EH (cell line): ENCODE results near the gene STAT5B.
"Not testable (repeated sequence)": the region's sequence is repeated elsewhere in the genome, so short reads cannot be mapped to it uniquely, and the experiment has no call there.

Experiments used
- DNase-seq: peaks from one replicate; pipeline ENCODE4 v3.0.0-alpha.2; 2015; ENCODE audit warnings: low read depth

STAT5B gene

GRCh38 chr17:42266918-42267766 lies 9.0 kb downstream of the STAT5B start:
- DNase-seq: peak; percentile 90

DNA sequence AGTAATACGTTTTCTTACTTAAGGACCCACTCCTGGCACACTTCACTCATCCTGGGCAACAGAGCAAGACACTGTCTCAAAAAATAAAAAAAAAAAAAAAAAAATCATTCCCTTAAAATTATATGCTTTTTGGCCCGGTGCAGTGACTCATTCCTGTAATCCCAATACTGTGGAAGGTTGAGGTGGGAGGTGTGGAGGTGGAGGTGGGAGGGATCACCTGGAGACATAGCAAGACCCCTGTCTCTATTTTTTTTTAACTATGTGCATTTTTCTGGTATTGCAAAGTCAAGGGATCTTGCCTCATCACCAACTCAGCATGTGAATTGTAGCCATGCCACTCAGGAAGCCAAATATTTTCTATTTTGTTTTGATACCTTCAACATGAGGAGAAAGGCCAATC lies 9.7 kb downstream of the STAT5B start:
- no peak for DNase-seq

- DNase-seq: not testable (repeated sequence)
Observed at GRCh38 chr17:42264366-42264765, 11.8 kb downstream of the STAT5B start.

DNA sequence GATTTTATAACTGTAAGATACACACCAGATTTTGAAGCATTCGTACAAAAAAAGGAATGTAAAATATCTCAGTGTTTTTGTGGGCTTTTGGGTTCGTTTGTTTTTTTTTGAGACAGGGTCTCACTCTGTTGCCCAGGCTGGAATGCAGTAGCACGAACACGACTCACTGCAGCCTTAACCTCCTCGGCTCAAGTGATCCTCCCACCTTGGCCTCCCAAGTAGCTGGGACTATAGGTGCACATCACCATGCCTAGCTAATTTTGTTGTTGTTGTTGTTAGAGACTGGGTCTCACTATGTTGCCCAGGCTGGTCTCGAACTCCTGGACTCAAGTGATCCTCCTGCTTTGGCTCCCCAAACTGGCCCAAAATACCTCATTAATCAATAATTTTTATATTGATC lies 15.9 kb downstream of the STAT5B start:
- DNase-seq: no peak

DNA sequence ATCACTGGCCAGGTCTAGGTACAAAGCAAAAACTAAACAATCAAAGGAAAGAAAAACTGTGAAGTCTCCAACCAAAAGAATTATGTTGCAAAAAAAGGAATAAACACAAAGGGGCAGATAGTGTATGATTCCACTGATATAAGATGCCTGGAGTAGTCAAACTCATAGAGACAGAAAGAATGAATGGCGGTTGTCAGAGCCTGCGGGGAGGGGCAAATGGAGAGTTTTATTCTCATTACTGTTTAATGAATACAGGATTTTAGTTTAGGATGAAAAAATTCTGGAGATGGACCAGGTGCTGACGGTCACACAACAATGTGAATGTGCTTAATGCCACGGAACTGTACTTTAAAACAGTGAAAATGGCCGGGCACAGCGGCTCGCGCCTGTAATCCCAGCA lies 20.7 kb downstream of the STAT5B start:
- no peak for DNase-seq

- no peak for DNase-seq
Observed at GRCh38 chr17:42253578-42253977, 22.6 kb downstream of the STAT5B start.

DNA sequence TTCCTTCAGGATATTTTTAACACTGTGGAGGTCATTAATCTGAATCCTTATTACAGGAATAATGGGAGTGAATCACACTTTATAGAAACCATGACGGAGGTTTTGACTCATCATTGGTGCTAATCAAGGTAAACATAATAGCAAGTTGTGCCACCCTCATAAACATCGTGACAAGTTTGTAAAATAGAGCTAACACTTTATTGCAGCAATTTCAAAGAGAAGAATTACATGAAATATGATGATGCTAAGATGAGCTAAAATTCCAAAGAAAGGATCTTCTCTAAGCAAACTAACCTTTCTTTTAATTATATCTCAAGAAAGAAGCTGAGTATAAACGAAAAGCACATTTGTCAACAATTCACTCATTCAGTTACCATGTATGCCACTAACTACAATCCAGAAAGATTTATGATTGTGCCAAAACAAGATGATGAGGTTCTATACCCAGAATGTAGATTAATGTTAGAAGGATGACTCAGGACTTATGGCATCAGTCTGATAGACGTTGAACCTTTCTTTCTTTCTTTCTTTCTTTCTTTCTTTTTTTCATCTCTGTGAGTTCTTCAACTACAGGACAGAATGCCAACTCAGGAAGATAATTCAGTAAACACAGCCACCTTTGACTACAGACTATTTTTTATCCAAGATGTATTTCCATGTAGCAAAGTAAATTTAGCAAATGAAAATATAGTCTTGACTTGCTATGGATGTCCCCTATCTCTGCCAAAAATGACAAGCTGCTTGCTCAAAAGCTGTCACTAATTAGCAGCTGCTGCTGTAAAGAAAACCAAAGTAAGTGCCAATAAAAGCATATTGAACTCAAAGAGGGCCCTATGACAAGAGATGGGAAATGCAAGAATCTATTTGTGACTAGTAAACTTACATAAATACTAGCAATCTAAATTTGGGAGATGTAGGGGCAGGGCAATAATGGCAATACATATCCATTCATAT lies 23.3 kb downstream of the STAT5B start:
- peak; percentile 74 for DNase-seq

- DNase-seq: no peak
Observed at GRCh38 chr17:42251115-42251514, 25.1 kb downstream of the STAT5B start.

- DNase-seq: no peak
Observed at GRCh38 chr17:42249681-42250446, 26.3 kb downstream of the STAT5B start.

GRCh38 chr17:42248351-42249179 lies 27.6 kb downstream of the STAT5B start:
- DNase-seq: peak; percentile 70

GRCh38 chr17:42247734-42248133 lies 28.5 kb downstream of the STAT5B start:
- peak; percentile 86 for DNase-seq

DNA sequence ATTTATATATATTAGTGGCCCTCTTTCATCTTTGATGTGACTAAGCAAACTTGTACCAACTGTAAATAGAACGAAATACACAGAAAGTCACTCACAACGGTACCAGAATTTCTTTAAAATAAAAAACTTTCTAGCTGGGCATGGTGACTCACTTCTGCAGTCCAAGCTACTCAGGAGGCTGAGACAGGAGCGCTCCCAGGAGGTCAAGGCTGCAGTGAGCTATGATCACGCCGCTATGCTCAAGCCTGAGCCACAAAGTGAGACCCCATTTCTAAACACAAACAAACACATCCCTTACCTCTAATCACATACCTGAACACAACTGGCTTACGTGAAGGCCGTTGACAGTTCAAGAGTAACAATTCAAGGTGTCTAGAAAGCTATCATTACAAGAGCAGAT lies 29.7 kb downstream of the STAT5B start:
- DNase-seq: no peak

GRCh38 chr17:42245183-42245582 lies 31.0 kb downstream of the STAT5B start:
- DNase-seq: not testable (repeated sequence)

- DNase-seq: not testable (repeated sequence)
Observed at GRCh38 chr17:42244116-42244515, 32.1 kb downstream of the STAT5B start.

- no peak for DNase-seq
Observed at GRCh38 chr17:42243493-42243982, 32.7 kb downstream of the STAT5B start.

- no peak for DNase-seq
Observed at GRCh38 chr17:42241871-42242270, 34.3 kb downstream of the STAT5B start.

DNA sequence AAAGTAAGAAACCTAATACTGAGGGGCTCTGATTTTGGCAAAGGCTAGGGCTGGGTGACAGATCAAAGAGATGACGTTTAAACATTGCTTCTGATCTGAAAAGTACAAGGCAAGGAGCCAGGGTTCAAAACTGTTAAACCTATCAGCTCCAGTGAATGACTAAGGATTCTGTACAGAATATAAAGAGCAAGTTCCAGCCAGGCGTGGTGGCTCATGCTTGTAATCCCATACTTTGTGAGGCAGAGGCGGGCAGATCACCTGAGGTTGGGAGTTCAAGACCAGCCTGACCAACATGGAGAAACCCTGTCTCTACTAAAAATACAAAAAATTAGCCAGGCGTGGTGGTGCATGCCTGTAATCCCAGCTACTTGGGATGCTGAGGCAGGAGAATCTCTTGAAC lies 35.3 kb downstream of the STAT5B start:
- not testable (repeated sequence) for DNase-seq

DNA sequence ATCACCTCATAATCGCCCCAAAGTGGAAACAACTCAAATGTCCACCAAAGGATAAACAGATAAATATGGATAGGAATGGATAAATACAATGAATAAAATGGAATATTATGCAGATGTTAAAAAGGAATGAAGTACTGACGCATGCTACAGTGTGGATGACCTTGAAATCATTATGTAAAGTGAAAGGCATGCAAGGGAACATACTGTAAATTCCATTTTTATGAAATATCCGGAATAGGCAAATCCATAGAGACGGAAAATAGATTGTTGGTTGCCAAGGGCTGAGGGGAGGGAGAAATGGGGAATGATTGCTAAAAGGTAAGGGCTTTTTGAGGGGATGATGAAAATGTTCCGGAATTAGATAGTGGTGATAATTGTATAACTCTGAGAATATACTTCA lies 36.0 kb downstream of the STAT5B start:
- no peak for DNase-seq

GRCh38 chr17:42239576-42239975 lies 36.6 kb downstream of the STAT5B start:
- DNase-seq: not testable (repeated sequence)

DNA sequence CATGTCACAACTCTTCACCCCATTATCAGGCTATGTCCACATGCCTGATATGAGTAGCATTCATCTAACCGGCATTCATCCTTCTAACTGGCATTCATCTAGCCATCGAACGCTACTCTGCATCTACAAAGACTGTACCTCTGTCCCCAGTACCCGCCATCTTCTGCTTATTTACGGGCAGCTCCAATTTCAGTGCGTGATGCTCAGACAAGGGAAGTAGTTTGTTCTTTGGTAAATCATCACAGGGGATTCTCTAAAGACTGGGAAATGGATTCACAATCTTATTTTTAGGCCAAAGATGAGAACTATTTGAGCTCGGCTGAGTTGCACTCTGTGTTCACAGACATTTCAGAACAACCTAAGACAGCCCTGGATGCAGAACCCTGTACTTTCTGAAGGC lies 39.4 kb downstream of the STAT5B start:
- no peak for DNase-seq

DNA sequence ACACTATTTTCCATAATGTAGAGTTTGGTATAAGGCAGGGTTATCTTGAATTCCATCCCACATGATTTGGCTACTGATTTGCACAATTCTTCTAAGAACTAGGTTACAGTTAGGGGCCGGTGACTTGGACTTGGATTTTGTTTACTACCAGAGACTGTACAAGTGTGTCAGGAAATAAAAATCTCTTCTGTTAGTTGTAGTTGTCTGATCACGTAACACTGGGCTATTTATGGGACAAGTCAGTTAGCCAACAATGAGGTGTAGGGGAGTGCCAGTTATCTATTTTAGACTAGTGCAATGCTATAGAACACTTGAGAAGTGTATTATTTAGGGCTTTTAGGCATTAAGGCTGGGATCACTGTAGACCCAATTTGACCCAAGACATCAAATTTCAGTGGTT lies 42.2 kb downstream of the STAT5B start:
- DNase-seq: no peak
